MCF 10A (cell line): ENCODE data around the gene ZNF501. TPM values are rescaled to one million over a fixed set of nuclear protein-coding genes. Genes with fewer than 3 reads are reported as not detected.

Experiments used
- Bru-seq: library from RNA; stranded (reverse); fragments of 400-500 nt; gene quantifications from one replicate; lab custom pipeline; 2021; lab: Mats Ljungman, UMichigan
- BruChase-seq, 2 experiments: library from RNA; stranded (reverse); fragments of 400-500 nt; gene quantifications; one replicate each; lab custom pipeline; 2021; lab: Mats Ljungman, UMichigan
- BruUV-seq: library from RNA; stranded (reverse); fragments of 400-500 nt; replicated peaks from 2 replicates; lab custom pipeline; 2021; lab: Mats Ljungman, UMichigan
- CTCF ChIA-PET: fragments of 300-600 bp; sonication (Branson Sonifier 250); formaldehyde crosslinking; extraction: SDS; loops from one replicate; lab custom pipeline; 2021; ENCODE audit warnings: antibody characterized with exemption, inconsistent platforms; lab: Yijun Ruan, JAX
- POLR2A ChIA-PET: fragments of 300-600, 350-650 bp; sonication (Branson Sonifier 250); formaldehyde crosslinking; extraction: SDS; loops from one replicate; lab custom pipeline; 2020; ENCODE audit warnings: antibody characterized with exemption, inconsistent platforms; lab: Yijun Ruan, JAX
- DNase-seq: peaks from one replicate; pipeline ENCODE4 v3.0.0-alpha.2; 2018; ENCODE audit not compliant: unreplicated experiment
- H3K27ac Mint-ChIP-seq: one replicate; pipeline ENCODE4 v1.8.0; 2022; ENCODE audit warnings: mild to moderate bottlenecking, low read depth, mixed read lengths; ENCODE audit not compliant: unreplicated experiment
- H3K27me3 Mint-ChIP-seq: one replicate; pipeline ENCODE4 v1.8.0; 2022; ENCODE audit warnings: mixed read lengths; ENCODE audit not compliant: insufficient read depth, unreplicated experiment
- H3K36me3 Mint-ChIP-seq: one replicate; pipeline ENCODE4 v1.8.0; 2022; ENCODE audit warnings: mild to moderate bottlenecking, moderate library complexity, mixed read lengths; ENCODE audit not compliant: insufficient read depth, unreplicated experiment
- H3K4me1 Mint-ChIP-seq: one replicate; pipeline ENCODE4 v1.8.0; 2022; ENCODE audit warnings: mixed read lengths; ENCODE audit not compliant: insufficient read depth, unreplicated experiment
- H3K4me3 Mint-ChIP-seq: one replicate; pipeline ENCODE4 v1.8.0; 2022; ENCODE audit warnings: mild to moderate bottlenecking, moderate library complexity, mixed read lengths; ENCODE audit not compliant: unreplicated experiment
- H3K9me3 Mint-ChIP-seq: one replicate; pipeline ENCODE4 v1.8.0; 2022; ENCODE audit warnings: mixed read lengths; ENCODE audit not compliant: unreplicated experiment
- CTCF ChIP-seq: fragments of 200-600 bp; IDR thresholded peaks from one replicate; pipeline ENCODE4 v1.8.0; 2022; ENCODE audit warnings: antibody characterized with exemption, mild to moderate bottlenecking; ENCODE audit not compliant: unreplicated experiment
- intact Hi-C: fragments of 100-400 bp; cut with micrococcal nuclease; formaldehyde crosslinking; loops from 2 replicates; pipeline ENCODE4 v1.14.1; 2022
- long read RNA-seq: library from polyadenylated mRNA; stranded (forward); transcript quantifications from one replicate; pipeline ENCODE4 v2.0.0, GENCODE V29; 2022
- total RNA-seq: library from RNA; stranded (reverse); gene quantifications from 2 replicates; pipeline ENCODE4 v1.2.3, GENCODE V29; 2022

ZNF501 gene
- total RNA-seq (0.17 and 0.40 TPM in 2 replicates), Bru-seq, nascent RNA (percentile 26 among the genes with signal in this experiment), BruChase-seq, experiment 1, labeled RNA remaining after a 6-hour chase (percentile 45 among the genes with signal in this experiment), BruChase-seq, experiment 2, labeled RNA remaining after a 2-hour chase (percentile 37 among the genes with signal in this experiment)
- long read RNA-seq: 0 reads

- ChIA-PET CTCF (no interaction called here), POLR2A (no interaction called here)
- Mint-ChIP-seq H3K27me3 (no peaks in the 10 kb centered on the region), H3K27ac (no peak within 1 kb of the TSS), H3K4me3 (peak within 1 kb of the TSS; percentile 46), H3K4me1 (no peaks in the 10 kb centered on the region), H3K36me3 (no peaks in the 10 kb centered on the region), H3K9me3 (peaks cover 42% of the 10 kb centered on the region)
- intact Hi-C loops: no loop called here
- TF ChIP-seq CTCF: no peak
- BruUV-seq: no TSS peak
- no peak for DNase-seq
Measured at GRCh38 chr3:44729384-44729910, at the start of gene ZNF501. Gene ZNF501 (plus strand): TSS chr3:44729635. CDS start chr3:44734422, 4,787 bp downstream.

GRCh38 chr3:44680921-44681455 lies 48.4 kb upstream of the ZNF501 start:
- Mint-ChIP-seq H3K4me3 (no peak overlapping the region), H3K4me1 (no peaks in the 10 kb centered on the region), H3K9me3 (peaks cover 16% of the 10 kb centered on the region), H3K27me3 (no peaks in the 10 kb centered on the region), H3K27ac (no peak overlapping the region), H3K36me3 (no peaks in the 10 kb centered on the region)
- BruUV-seq: no TSS peak
- no peak for TF ChIP-seq CTCF
- intact Hi-C loops: no loop called here
- ChIA-PET CTCF (no interaction called here), POLR2A (no interaction called here)
- DNase-seq: no peak

- intact Hi-C loops: no loop called here
- H3K27ac Mint-ChIP-seq: no peak overlapping the region
- H3K4me1 Mint-ChIP-seq: no peaks in the 10 kb centered on the region
- no peaks in the 10 kb centered on the region for H3K27me3 Mint-ChIP-seq
- CTCF ChIA-PET: interaction anchor here (1.0 kb wide), 1 partner anchor 9 kb away, joined by 3 read pairs; no protein-coding TSS in a partner anchor
- DNase-seq: no peak
- no peak overlapping the region for H3K4me3 Mint-ChIP-seq
- BruUV-seq: no TSS peak
- POLR2A ChIA-PET: no interaction called here
- no peak for TF ChIP-seq CTCF
- peaks cover 16% of the 10 kb centered on the region for H3K9me3 Mint-ChIP-seq
- no peaks in the 10 kb centered on the region for H3K36me3 Mint-ChIP-seq
Measured at GRCh38 chr3:44682182-44682896, 47.1 kb upstream of the ZNF501 start.
